ENCODE data around the gene ZNF654.
A peak's percentile ranks its signal among the peaks of the same experiment; 100 is the strongest.
"Not testable (repeated sequence)": the region's sequence is repeated elsewhere in the genome, so short reads cannot be mapped to it uniquely, and the experiment has no call there.

ZNF654 gene

GRCh38 chr3:88093266-88093665 lies 34.2 kb downstream of the ZNF654 start:
- H3K9me3 Mint-ChIP-seq, result peaks cover 19% of the 10 kb centered on the region
- H3K4me1 Mint-ChIP-seq (ENCODE audit: low read depth), result peaks cover 6% of the 10 kb centered on the region
- no peak overlapping the region for H3K4me3 Mint-ChIP-seq
- peaks cover 76% of the 10 kb centered on the region for H3K36me3 Mint-ChIP-seq (ENCODE audit: low read depth)
- no peak overlapping the region for H3K27ac Mint-ChIP-seq
- no peaks in the 10 kb centered on the region for H3K27me3 Mint-ChIP-seq

- peaks cover 6% of the 10 kb centered on the region for H3K4me1 Mint-ChIP-seq (ENCODE audit: low read depth)
- H3K27ac Mint-ChIP-seq, result no peak overlapping the region
- H3K9me3 Mint-ChIP-seq, result peaks cover 19% of the 10 kb centered on the region
- H3K36me3 Mint-ChIP-seq (ENCODE audit: low read depth), result peaks cover 51% of the 10 kb centered on the region
- no peaks in the 10 kb centered on the region for H3K27me3 Mint-ChIP-seq
- H3K4me3 Mint-ChIP-seq, result no peak overlapping the region
These were observed 42.1 kb downstream of the ZNF654 start for GRCh38 chr3:88101142-88101541.

GRCh38 chr3:88105325-88105724 lies 46.3 kb downstream of the ZNF654 start:
- peaks cover 16% of the 10 kb centered on the region for H3K4me1 Mint-ChIP-seq (ENCODE audit: low read depth)

DNA sequence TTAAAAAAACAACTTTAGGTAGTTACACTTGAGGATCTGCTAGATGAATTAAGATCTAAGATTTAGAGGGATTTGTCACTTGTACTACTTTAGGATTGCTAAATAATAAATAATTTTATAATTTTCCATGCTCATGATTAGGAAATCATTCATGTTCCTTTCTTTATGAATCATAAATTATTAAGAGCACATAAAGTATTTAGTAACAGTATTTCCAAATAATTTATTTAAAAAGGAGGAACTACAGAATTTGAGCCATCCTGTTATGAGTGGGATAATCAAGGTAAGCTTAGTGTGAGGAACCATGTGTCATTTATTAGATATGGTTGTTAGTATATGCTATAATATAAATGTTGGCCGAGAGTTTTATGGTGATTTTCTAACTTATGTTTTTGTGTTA lies 53.2 kb downstream of the ZNF654 start:
- no peaks in the 10 kb centered on the region for H3K9me3 Mint-ChIP-seq
- H3K36me3 Mint-ChIP-seq (ENCODE audit: low read depth), result peaks cover 24% of the 10 kb centered on the region
- H3K27ac Mint-ChIP-seq, result no peak overlapping the region
- H3K27me3 Mint-ChIP-seq, result no peaks in the 10 kb centered on the region
- peaks cover 22% of the 10 kb centered on the region for H3K4me1 Mint-ChIP-seq (ENCODE audit: low read depth)
- H3K4me3 Mint-ChIP-seq, result no peak overlapping the region

More at GRCh38 chr3:88105325-88105724, 46.3 kb downstream of the ZNF654 start:
- peaks cover 9% of the 10 kb centered on the region for H3K9me3 Mint-ChIP-seq
- peaks cover 28% of the 10 kb centered on the region for H3K36me3 Mint-ChIP-seq (ENCODE audit: low read depth)
- H3K27me3 Mint-ChIP-seq, result no peaks in the 10 kb centered on the region
- no peak overlapping the region for H3K27ac Mint-ChIP-seq
- H3K4me3 Mint-ChIP-seq, result no peak overlapping the region

DNA sequence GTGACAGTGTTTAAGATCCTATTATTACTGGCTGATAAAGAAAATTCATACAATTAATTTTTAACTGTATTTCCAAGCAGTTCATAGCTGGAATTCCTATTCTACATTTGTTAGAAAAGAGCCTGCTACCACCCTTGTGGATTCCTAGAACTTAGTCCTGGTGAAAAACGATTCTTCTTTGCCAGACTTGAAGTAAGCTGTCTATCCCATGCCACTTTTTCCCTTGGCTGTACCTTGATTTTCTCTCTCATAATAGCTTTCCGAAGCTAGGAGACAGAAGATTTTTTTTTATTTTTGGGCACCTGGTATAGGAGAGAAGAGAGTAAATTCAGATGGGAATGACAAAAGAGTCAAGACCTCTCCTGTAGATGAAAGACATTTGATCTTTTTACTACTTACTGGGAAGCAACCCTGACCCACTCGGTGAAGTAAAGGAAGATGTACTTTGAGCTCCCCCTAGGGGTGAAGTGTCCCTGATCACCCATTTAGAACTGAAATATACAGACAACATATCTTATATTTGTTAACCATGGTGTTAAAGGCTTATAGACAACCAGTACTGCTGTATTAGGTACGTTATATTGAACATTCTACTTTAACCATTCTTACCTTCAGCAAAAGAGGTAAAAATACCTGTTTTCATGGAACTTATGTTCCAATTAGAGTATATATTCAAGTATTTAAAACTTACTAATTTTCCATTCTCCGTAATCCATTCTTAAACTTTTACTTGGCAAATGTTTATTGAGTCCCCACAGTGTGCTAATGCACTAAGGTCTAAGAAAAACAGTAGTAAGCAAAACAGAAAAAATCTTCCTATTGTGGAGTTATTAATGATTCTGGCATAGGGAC lies 54.5 kb downstream of the ZNF654 start:
- Mint-ChIP-seq H3K4me1 (ENCODE audit: low read depth) (peaks cover 25% of the 10 kb centered on the region), H3K27ac (no peak overlapping the region), H3K36me3 (ENCODE audit: low read depth) (peaks cover 37% of the 10 kb centered on the region), H3K4me3 (no peak overlapping the region), H3K27me3 (no peaks in the 10 kb centered on the region), H3K9me3 (no peaks in the 10 kb centered on the region)

GRCh38 chr3:88114878-88115549 lies 56.0 kb downstream of the ZNF654 start:
- H3K27me3 Mint-ChIP-seq, result no peaks in the 10 kb centered on the region
- H3K9me3 Mint-ChIP-seq, result no peaks in the 10 kb centered on the region
- no peak overlapping the region for H3K27ac Mint-ChIP-seq
- peaks cover 35% of the 10 kb centered on the region for H3K36me3 Mint-ChIP-seq (ENCODE audit: low read depth)
- peaks cover 20% of the 10 kb centered on the region for H3K4me1 Mint-ChIP-seq (ENCODE audit: low read depth)
- H3K4me3 Mint-ChIP-seq, result no peak overlapping the region

GRCh38 chr3:88117683-88118082 lies 58.6 kb downstream of the ZNF654 start:
- H3K27me3 Mint-ChIP-seq, result no peaks in the 10 kb centered on the region
- peaks cover 28% of the 10 kb centered on the region for H3K4me1 Mint-ChIP-seq (ENCODE audit: low read depth)
- no peaks in the 10 kb centered on the region for H3K9me3 Mint-ChIP-seq
- H3K27ac Mint-ChIP-seq, result no peak overlapping the region
- no peak overlapping the region for H3K4me3 Mint-ChIP-seq
- peaks cover 47% of the 10 kb centered on the region for H3K36me3 Mint-ChIP-seq (ENCODE audit: low read depth)

DNA sequence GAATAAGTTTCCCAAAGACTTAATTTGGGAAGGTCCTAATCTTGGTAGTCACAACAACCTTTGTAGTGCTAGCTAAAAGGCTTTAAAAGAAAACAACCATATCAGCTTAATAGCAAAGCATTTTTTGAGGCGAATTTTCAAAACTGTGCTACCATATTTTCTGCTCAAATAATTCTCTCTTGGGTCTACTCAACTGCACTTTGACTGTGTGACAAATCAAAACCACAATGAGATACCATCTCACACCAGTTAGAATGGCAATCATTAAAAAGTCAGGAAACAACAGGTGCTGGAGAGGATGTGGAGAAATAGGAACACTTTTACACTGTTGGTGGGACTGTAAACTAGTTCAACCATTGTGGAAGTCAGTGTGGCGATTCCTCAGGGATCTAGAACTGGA lies 59.5 kb downstream of the ZNF654 start:
- H3K27ac Mint-ChIP-seq, H3K27me3 Mint-ChIP-seq, H3K4me3 Mint-ChIP-seq, H3K9me3 Mint-ChIP-seq: not testable (repeated sequence)
- peaks cover 47% of the 10 kb centered on the region for H3K36me3 Mint-ChIP-seq (ENCODE audit: low read depth)
- H3K4me1 Mint-ChIP-seq (ENCODE audit: low read depth), result peaks cover 33% of the 10 kb centered on the region

DNA sequence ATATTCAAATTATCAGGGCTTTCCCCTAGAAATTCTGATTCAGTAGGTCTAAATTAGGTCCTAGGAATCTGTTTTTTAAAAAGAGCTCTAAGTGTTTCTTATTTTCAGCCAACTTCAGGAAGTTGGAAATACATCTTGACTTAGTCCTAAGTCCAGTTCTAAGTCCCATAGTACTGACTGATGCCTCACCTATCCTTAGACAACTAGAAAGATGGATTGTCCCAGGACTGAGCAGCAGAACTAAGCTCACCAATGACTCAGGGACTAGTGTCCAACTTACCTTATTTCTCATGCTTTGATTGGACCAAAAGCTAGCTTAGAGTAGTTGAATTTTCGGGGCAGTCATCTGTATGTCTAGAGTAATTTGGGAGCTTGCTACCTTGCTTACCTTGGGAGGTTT lies 64.5 kb downstream of the ZNF654 start:
- Mint-ChIP-seq H3K27me3 (no peaks in the 10 kb centered on the region), H3K36me3 (ENCODE audit: low read depth) (peaks cover 14% of the 10 kb centered on the region), H3K27ac (no peak overlapping the region), H3K4me1 (ENCODE audit: low read depth) (peaks cover 20% of the 10 kb centered on the region), H3K4me3 (no peak overlapping the region), H3K9me3 (no peaks in the 10 kb centered on the region)

- H3K4me3 Mint-ChIP-seq, result no peak overlapping the region
- no peak overlapping the region for H3K27ac Mint-ChIP-seq
- H3K27me3 Mint-ChIP-seq, result no peaks in the 10 kb centered on the region
- peaks cover 36% of the 10 kb centered on the region for H3K36me3 Mint-ChIP-seq (ENCODE audit: low read depth)
- H3K4me1 Mint-ChIP-seq (ENCODE audit: low read depth), result peaks cover 11% of the 10 kb centered on the region
- no peaks in the 10 kb centered on the region for H3K9me3 Mint-ChIP-seq
These were observed 72.6 kb downstream of the ZNF654 start for GRCh38 chr3:88131695-88132094.

DNA sequence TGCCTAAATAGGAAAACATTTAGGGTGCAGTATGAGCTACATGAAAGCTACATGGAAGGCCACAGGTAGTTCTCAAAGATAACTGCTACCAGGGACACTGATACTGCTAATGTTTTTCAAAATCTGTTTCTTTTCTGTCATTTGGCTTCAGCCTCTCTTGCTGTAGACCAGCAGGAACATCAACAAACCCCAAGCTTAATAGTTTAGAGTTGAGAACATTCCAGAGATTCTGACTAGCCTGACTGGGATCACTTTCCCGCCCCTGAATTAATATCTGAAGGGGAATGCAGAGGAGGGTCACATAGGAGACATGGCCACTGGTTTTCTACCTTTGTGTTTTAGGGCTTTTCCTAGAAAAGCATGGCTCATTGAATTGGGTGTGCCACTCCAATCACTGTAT lies 73.8 kb downstream of the ZNF654 start:
- no peaks in the 10 kb centered on the region for H3K27me3 Mint-ChIP-seq
- no peak overlapping the region for H3K4me3 Mint-ChIP-seq
- peaks cover 7% of the 10 kb centered on the region for H3K4me1 Mint-ChIP-seq (ENCODE audit: low read depth)
- peak overlapping the region; percentile 7 for H3K27ac Mint-ChIP-seq
- H3K9me3 Mint-ChIP-seq, result no peaks in the 10 kb centered on the region
- H3K36me3 Mint-ChIP-seq (ENCODE audit: low read depth), result peaks cover 37% of the 10 kb centered on the region

- Mint-ChIP-seq H3K9me3 (no peaks in the 10 kb centered on the region), H3K27ac (no peak overlapping the region), H3K36me3 (ENCODE audit: low read depth) (peaks cover 39% of the 10 kb centered on the region), H3K27me3 (no peaks in the 10 kb centered on the region), H3K4me3 (no peak overlapping the region), H3K4me1 (ENCODE audit: low read depth) (peaks cover 7% of the 10 kb centered on the region)
These were observed 74.7 kb downstream of the ZNF654 start for GRCh38 chr3:88133711-88134263.

DNA sequence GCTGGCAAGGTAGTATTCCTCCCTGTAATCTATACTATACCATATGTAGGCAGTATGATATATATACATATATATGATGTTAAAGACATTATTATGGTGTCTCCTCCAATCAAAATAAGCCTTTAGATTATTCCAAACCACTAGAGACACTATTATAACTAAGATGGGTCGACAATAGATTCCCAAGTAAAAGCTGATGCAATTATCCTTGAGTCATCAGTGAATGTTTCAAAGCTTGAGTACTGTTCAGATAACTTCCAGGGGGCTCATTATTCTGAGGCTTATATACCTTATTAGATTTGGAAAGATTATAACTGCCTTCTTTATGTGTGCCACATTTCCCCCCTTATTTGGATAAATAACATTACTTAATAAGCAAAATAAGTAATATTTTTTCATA lies 78.8 kb downstream of the ZNF654 start:
- H3K27ac Mint-ChIP-seq, result no peak overlapping the region

DNA sequence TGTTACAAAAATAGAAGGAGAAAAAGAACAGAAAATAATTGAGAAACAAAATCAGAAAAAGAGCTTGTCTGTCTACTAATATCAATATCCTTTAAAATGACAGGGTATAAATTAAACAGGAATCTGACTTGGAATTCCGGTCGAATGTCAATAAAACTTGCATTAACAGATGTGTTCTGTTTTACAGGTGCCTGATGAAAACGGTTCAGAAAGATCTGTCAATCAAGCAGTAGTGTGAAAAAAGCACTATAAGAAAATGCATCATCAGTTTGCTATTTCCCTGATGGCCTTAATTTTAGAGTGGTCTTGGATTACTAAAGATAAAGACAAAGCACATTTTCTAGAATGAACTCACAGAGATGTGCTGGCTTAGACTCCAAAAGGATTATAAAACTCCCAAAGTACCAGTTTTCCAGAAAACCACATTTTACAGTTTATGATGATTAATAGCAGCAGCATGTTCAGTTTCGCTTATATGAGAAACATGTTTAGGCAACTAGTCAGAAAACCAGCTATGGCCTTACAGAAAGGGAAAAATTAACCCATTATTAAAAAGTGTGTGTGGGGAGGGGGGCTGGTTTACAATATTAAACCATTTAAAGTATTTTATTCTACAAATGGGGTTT lies 82.5 kb downstream of the ZNF654 start:
- H3K27ac Mint-ChIP-seq, result no peak overlapping the region
- H3K4me3 Mint-ChIP-seq, result no peak overlapping the region
- H3K36me3 Mint-ChIP-seq (ENCODE audit: low read depth), result peaks cover 40% of the 10 kb centered on the region
- no peaks in the 10 kb centered on the region for H3K9me3 Mint-ChIP-seq
- H3K4me1 Mint-ChIP-seq (ENCODE audit: low read depth), result peaks cover 6% of the 10 kb centered on the region
- H3K27me3 Mint-ChIP-seq, result no peaks in the 10 kb centered on the region

More for the DNA sequence above, 78.8 kb downstream of the ZNF654 start:
- Mint-ChIP-seq H3K36me3 (ENCODE audit: low read depth) (peaks cover 54% of the 10 kb centered on the region), H3K4me3 (no peak overlapping the region), H3K27me3 (no peaks in the 10 kb centered on the region), H3K9me3 (no peaks in the 10 kb centered on the region), H3K4me1 (ENCODE audit: low read depth) (peaks cover 13% of the 10 kb centered on the region)

DNA sequence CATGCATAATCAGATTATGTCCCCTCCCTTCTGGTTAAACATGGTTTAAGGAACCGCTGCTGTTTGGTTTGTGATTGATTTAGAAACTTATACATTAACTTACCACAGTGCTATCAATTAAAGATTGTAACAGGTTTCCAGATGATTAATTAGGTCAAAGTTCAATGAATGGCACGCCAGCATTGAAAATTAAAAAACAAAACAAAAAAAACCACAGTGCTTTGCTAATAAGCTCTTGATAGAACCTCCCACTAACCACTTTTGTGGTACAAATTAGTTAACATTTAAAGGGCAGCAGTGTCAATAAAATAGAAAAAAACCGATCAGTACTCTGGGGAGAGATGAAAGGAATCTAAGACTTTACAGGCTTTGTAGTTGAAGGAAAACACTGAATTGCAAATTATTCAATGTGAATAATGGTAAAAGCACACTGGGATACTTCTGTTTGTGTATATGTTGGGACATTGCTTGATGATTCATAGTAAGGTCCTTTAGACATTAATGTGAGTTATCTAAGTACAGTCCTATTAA lies 83.1 kb downstream of the ZNF654 start:
- Mint-ChIP-seq H3K4me1 (ENCODE audit: low read depth) (peaks cover 8% of the 10 kb centered on the region), H3K27me3 (no peaks in the 10 kb centered on the region), H3K4me3 (no peak overlapping the region), H3K27ac (peak overlapping the region; percentile 53), H3K36me3 (ENCODE audit: low read depth) (peaks cover 37% of the 10 kb centered on the region), H3K9me3 (no peaks in the 10 kb centered on the region)
